HG03159 (cell line): ENCODE results near the gene FXR1.
"Not testable (repeated sequence)": the region's sequence is repeated elsewhere in the genome, so short reads cannot be mapped to it uniquely, and the experiment has no call there.

ENCODE experiments used
- ATAC-seq: cut with Tn5 transposase; IDR thresholded peaks from one replicate; pipeline ENCODE4 v1.9.1; 2021; ENCODE audit warnings: mild to moderate bottlenecking, moderate library complexity; ENCODE audit not compliant: unreplicated experiment

FXR1 gene

GRCh38 chr3:180932819-180933218 is 20.3 kb downstream of the FXR1 start:
- no peak for ATAC-seq

- ATAC-seq, result no peak
Observed at GRCh38 chr3:180934638-180935037, 22.2 kb downstream of the FXR1 start.

GRCh38 chr3:180940826-180941225 is 28.4 kb downstream of the FXR1 start:
- ATAC-seq, result no peak

GRCh38 chr3:180947761-180948390 is 35.4 kb downstream of the FXR1 start:
- peak; percentile 90 for ATAC-seq

GRCh38 chr3:180959691-180960090 is 47.2 kb downstream of the FXR1 start:
- ATAC-seq, result no peak

GRCh38 chr3:180961087-180961486 is 48.6 kb downstream of the FXR1 start:
- ATAC-seq, result no peak

GRCh38 chr3:180961552-180961951 is 49.1 kb downstream of the FXR1 start:
- no peak for ATAC-seq

GRCh38 chr3:180962530-180962929 is 50.1 kb downstream of the FXR1 start:
- no peak for ATAC-seq

GRCh38 chr3:180970931-180971330 is 58.5 kb downstream of the FXR1 start:
- no peak for ATAC-seq

GRCh38 chr3:180973543-180973942 is 61.1 kb downstream of the FXR1 start:
- ATAC-seq, result peak; percentile 73

GRCh38 chr3:180974286-180974685 is 61.8 kb downstream of the FXR1 start:
- no peak for ATAC-seq

GRCh38 chr3:180977498-180977897 is 65.0 kb downstream of the FXR1 start:
- ATAC-seq, result no peak

GRCh38 chr3:180979961-180980360 is 67.5 kb downstream of the FXR1 start:
- no peak for ATAC-seq

- no peak for ATAC-seq
Observed at GRCh38 chr3:180980611-180981010, 68.1 kb downstream of the FXR1 start.

- no peak for ATAC-seq
Observed at GRCh38 chr3:180981912-180982311, 69.4 kb downstream of the FXR1 start.

GRCh38 chr3:180983136-180983535 is 70.7 kb downstream of the FXR1 start:
- no peak for ATAC-seq

GRCh38 chr3:180986366-180986765 is 73.9 kb downstream of the FXR1 start:
- ATAC-seq, result not testable (repeated sequence)

GRCh38 chr3:180987344-180987743 is 74.9 kb downstream of the FXR1 start:
- no peak for ATAC-seq

GRCh38 chr3:180989291-180990163 is 77.1 kb downstream of the FXR1 start, which contains the start of gene DNAJC19:
Gene DNAJC19, minus strand, starts transcription at chr3:180989736. Its CDS starts 134 bp downstream, at chr3:180989602.
- peak; percentile 96 for ATAC-seq

GRCh38 chr3:180990505-180990904 is 78.0 kb downstream of the FXR1 start:
- no peak for ATAC-seq

GRCh38 chr3:180996415-180996932 is 84.0 kb downstream of the FXR1 start:
- ATAC-seq, result no peak

- not testable (repeated sequence) for ATAC-seq
Observed at GRCh38 chr3:181002331-181002730, 89.9 kb downstream of the FXR1 start.
